Measurements from ENCODE around the gene USP19. TPM values are rescaled to one million over a fixed set of nuclear protein-coding genes. Genes with fewer than 3 reads are reported as not detected.

Gene USP19
- total RNA-seq, 1 donor from 2014 or later, result 47.9 TPM

- Mint-ChIP-seq H3K4me3 (ENCODE audit: low read depth) (no peak overlapping the region), H3K27ac (no peak overlapping the region), H3K36me3 (ENCODE audit: low read depth) (no peaks in the 10 kb centered on the region), H3K4me1 (ENCODE audit: low read depth) (no peaks in the 10 kb centered on the region), H3K9me3 (no peaks in the 10 kb centered on the region), H3K27me3 (ENCODE audit: low read depth) (no peaks in the 10 kb centered on the region)
- intact Hi-C loops (cut with micrococcal nuclease), result loop anchor here (5.0 kb wide), 1 partner anchor 42 kb away; the partner anchor contains the start of gene CCDC71
- no peak for DNase-seq (ENCODE audit: low spot score)
Observed at GRCh38 chr3:49124991-49125670, 4.5 kb upstream of the USP19 start.

GRCh38 chr3:49124203-49124602, 3.6 kb upstream of the USP19 start:
- H3K9me3 Mint-ChIP-seq, result no peaks in the 10 kb centered on the region
- H3K27ac Mint-ChIP-seq, result no peak overlapping the region
- no peak overlapping the region for H3K4me3 Mint-ChIP-seq (ENCODE audit: low read depth)
- H3K27me3 Mint-ChIP-seq (ENCODE audit: low read depth), result no peaks in the 10 kb centered on the region
- DNase-seq (ENCODE audit: low spot score), result no peak
- H3K36me3 Mint-ChIP-seq (ENCODE audit: low read depth), result peaks cover 5% of the 10 kb centered on the region
- intact Hi-C loops (cut with micrococcal nuclease), result loop anchor here (5.0 kb wide), 1 partner anchor 43 kb away; the partner anchor contains the start of gene CCDC71
- peaks cover 8% of the 10 kb centered on the region for H3K4me1 Mint-ChIP-seq (ENCODE audit: low read depth)

GRCh38 chr3:49123687-49124086, 3.1 kb upstream of the USP19 start:
- Mint-ChIP-seq H3K27ac (no peak overlapping the region), H3K36me3 (ENCODE audit: low read depth) (peaks cover 10% of the 10 kb centered on the region), H3K27me3 (ENCODE audit: low read depth) (no peaks in the 10 kb centered on the region), H3K9me3 (no peaks in the 10 kb centered on the region), H3K4me1 (ENCODE audit: low read depth) (peaks cover 11% of the 10 kb centered on the region), H3K4me3 (ENCODE audit: low read depth) (no peak overlapping the region)
- intact Hi-C loops (cut with micrococcal nuclease), result loop anchor here (5.0 kb wide), 1 partner anchor 44 kb away; the partner anchor contains the start of gene CCDC71
- no peak for DNase-seq (ENCODE audit: low spot score)

- no peaks in the 10 kb centered on the region for H3K9me3 Mint-ChIP-seq
- peaks cover 13% of the 10 kb centered on the region for H3K36me3 Mint-ChIP-seq (ENCODE audit: low read depth)
- DNase-seq (ENCODE audit: low spot score), result no peak
- no peak overlapping the region for H3K4me3 Mint-ChIP-seq (ENCODE audit: low read depth)
- peaks cover 11% of the 10 kb centered on the region for H3K4me1 Mint-ChIP-seq (ENCODE audit: low read depth)
- intact Hi-C loops (cut with micrococcal nuclease), result loop anchor here (5.0 kb wide), 1 partner anchor 44 kb away; the partner anchor contains the start of gene CCDC71
- no peak overlapping the region for H3K27ac Mint-ChIP-seq
- H3K27me3 Mint-ChIP-seq (ENCODE audit: low read depth), result no peaks in the 10 kb centered on the region
Observed at GRCh38 chr3:49122886-49123545, 2.4 kb upstream of the USP19 start.

GRCh38 chr3:49122451-49122850, 1.8 kb upstream of the USP19 start:
- peaks cover 11% of the 10 kb centered on the region for H3K4me1 Mint-ChIP-seq (ENCODE audit: low read depth)
- no peak overlapping the region for H3K4me3 Mint-ChIP-seq (ENCODE audit: low read depth)
- peaks cover 19% of the 10 kb centered on the region for H3K36me3 Mint-ChIP-seq (ENCODE audit: low read depth)
- no peak for DNase-seq (ENCODE audit: low spot score)
- intact Hi-C loops (cut with micrococcal nuclease), result loop anchor here (5.0 kb wide), 1 partner anchor 45 kb away; the partner anchor contains the start of gene CCDC71
- no peak overlapping the region for H3K27ac Mint-ChIP-seq
- H3K9me3 Mint-ChIP-seq, result no peaks in the 10 kb centered on the region
- no peaks in the 10 kb centered on the region for H3K27me3 Mint-ChIP-seq (ENCODE audit: low read depth)

GRCh38 chr3:49122022-49122421, 1.4 kb upstream of the USP19 start:
- Mint-ChIP-seq H3K4me1 (ENCODE audit: low read depth) (peaks cover 11% of the 10 kb centered on the region), H3K27ac (peak overlapping the region; percentile 3), H3K36me3 (ENCODE audit: low read depth) (peaks cover 22% of the 10 kb centered on the region), H3K4me3 (ENCODE audit: low read depth) (peak overlapping the region; percentile 40), H3K27me3 (ENCODE audit: low read depth) (no peaks in the 10 kb centered on the region), H3K9me3 (no peaks in the 10 kb centered on the region)
- no peak for DNase-seq (ENCODE audit: low spot score)
- intact Hi-C loops (cut with micrococcal nuclease), result loop anchor here (5.0 kb wide), 1 partner anchor 45 kb away; the partner anchor contains the start of gene CCDC71

GRCh38 chr3:49121132-49121736, 611 bp upstream of the USP19 start:
- Mint-ChIP-seq H3K4me3 (ENCODE audit: low read depth) (peak overlapping the region; percentile 88), H3K36me3 (ENCODE audit: low read depth) (peaks cover 28% of the 10 kb centered on the region), H3K9me3 (no peaks in the 10 kb centered on the region), H3K4me1 (ENCODE audit: low read depth) (peaks cover 11% of the 10 kb centered on the region), H3K27ac (peak overlapping the region; percentile 80), H3K27me3 (ENCODE audit: low read depth) (no peaks in the 10 kb centered on the region)
- intact Hi-C loops (cut with micrococcal nuclease), result loop anchor here (5.0 kb wide), 1 partner anchor 46 kb away; the partner anchor contains the start of gene CCDC71
- DNase-seq (ENCODE audit: low spot score), result no peak

- intact Hi-C loops (cut with micrococcal nuclease), result loop anchor here (1.0 to 5.0 kb wide), 3 partner anchors 16 to 47 kb away; partner anchors contain the start of genes CCDC71, QARS1 and QRICH1
- H3K36me3 Mint-ChIP-seq (ENCODE audit: low read depth), result peaks cover 40% of the 10 kb centered on the region
Observed at GRCh38 chr3:49120096-49120437, 556 bp downstream of the USP19 start.

GRCh38 chr3:49119439-49119838, 1.2 kb downstream of the USP19 start:
- intact Hi-C loops (cut with micrococcal nuclease), result no loop called here
- peaks cover 11% of the 10 kb centered on the region for H3K4me1 Mint-ChIP-seq (ENCODE audit: low read depth)
- H3K27me3 Mint-ChIP-seq (ENCODE audit: low read depth), result no peaks in the 10 kb centered on the region
- peak overlapping the region; percentile 80 for H3K27ac Mint-ChIP-seq
- no peaks in the 10 kb centered on the region for H3K9me3 Mint-ChIP-seq
- no peak for DNase-seq (ENCODE audit: low spot score)
- H3K36me3 Mint-ChIP-seq (ENCODE audit: low read depth), result peaks cover 45% of the 10 kb centered on the region
- peak overlapping the region; percentile 88 for H3K4me3 Mint-ChIP-seq (ENCODE audit: low read depth)

More at GRCh38 chr3:49120096-49120437, 556 bp downstream of the USP19 start:
- DNase-seq (ENCODE audit: low spot score), result no peak
- H3K4me1 Mint-ChIP-seq (ENCODE audit: low read depth), result peaks cover 11% of the 10 kb centered on the region
- no peaks in the 10 kb centered on the region for H3K27me3 Mint-ChIP-seq (ENCODE audit: low read depth)
- H3K27ac Mint-ChIP-seq, result peak overlapping the region; percentile 80
- peak overlapping the region; percentile 88 for H3K4me3 Mint-ChIP-seq (ENCODE audit: low read depth)
- H3K9me3 Mint-ChIP-seq, result no peaks in the 10 kb centered on the region

- H3K4me3 Mint-ChIP-seq (ENCODE audit: low read depth), result peak overlapping the region; percentile 88
- H3K9me3 Mint-ChIP-seq, result no peaks in the 10 kb centered on the region
- DNase-seq (ENCODE audit: low spot score), result no peak
- H3K36me3 Mint-ChIP-seq (ENCODE audit: low read depth), result peaks cover 48% of the 10 kb centered on the region
- intact Hi-C loops (cut with micrococcal nuclease), result no loop called here
- H3K27me3 Mint-ChIP-seq (ENCODE audit: low read depth), result no peaks in the 10 kb centered on the region
- no peak overlapping the region for H3K27ac Mint-ChIP-seq
- H3K4me1 Mint-ChIP-seq (ENCODE audit: low read depth), result peaks cover 11% of the 10 kb centered on the region
Observed at GRCh38 chr3:49119036-49119435, 1.6 kb downstream of the USP19 start.

GRCh38 chr3:49112262-49112661, 8.4 kb downstream of the USP19 start:
- Mint-ChIP-seq H3K4me1 (ENCODE audit: low read depth) (no peaks in the 10 kb centered on the region), H3K27me3 (ENCODE audit: low read depth) (no peaks in the 10 kb centered on the region), H3K9me3 (no peaks in the 10 kb centered on the region), H3K4me3 (ENCODE audit: low read depth) (no peak overlapping the region), H3K36me3 (ENCODE audit: low read depth) (peaks cover 70% of the 10 kb centered on the region), H3K27ac (no peak overlapping the region)
- intact Hi-C loops (cut with micrococcal nuclease), result no loop called here
- no peak for DNase-seq (ENCODE audit: low spot score)

- peaks cover 63% of the 10 kb centered on the region for H3K36me3 Mint-ChIP-seq (ENCODE audit: low read depth)
- intact Hi-C loops (cut with micrococcal nuclease), result no loop called here
Observed at GRCh38 chr3:49111347-49111746, 9.3 kb downstream of the USP19 start.

More at GRCh38 chr3:49111347-49111746, 9.3 kb downstream of the USP19 start:
- H3K9me3 Mint-ChIP-seq, result no peaks in the 10 kb centered on the region
- no peak overlapping the region for H3K4me3 Mint-ChIP-seq (ENCODE audit: low read depth)
- no peaks in the 10 kb centered on the region for H3K4me1 Mint-ChIP-seq (ENCODE audit: low read depth)
- H3K27ac Mint-ChIP-seq, result no peak overlapping the region
- no peaks in the 10 kb centered on the region for H3K27me3 Mint-ChIP-seq (ENCODE audit: low read depth)
- DNase-seq (ENCODE audit: low spot score), result no peak

Measured in activated T-helper 2 cell treated with anti-CD3 and anti-CD28 coated beads, Interferon-gamma antibody, Interleukin-2, Interleukin-4, amounts not matched to agents 10 μg/mL and 5 μg/mL and 100 μg/mL, durations not matched to agents 14 hours and 24 hours and 36 hours (primary cell).